GM12878 (cell line): Measurements from ENCODE around the gene ABCC3. TPM values are rescaled to one million over a fixed set of nuclear protein-coding genes. Genes with fewer than 3 reads are reported as not detected.

Source experiments
- CBFB ChIP-seq: IDR thresholded peaks from 2 replicates; pipeline ENCODE4 v1.6.1; 2016; ENCODE audit warnings: antibody characterized with exemption, low read depth
- CEBPB ChIP-seq, 2 experiments: fragments of 150-350 bp in 1 of 2; IDR thresholded peaks; 2 replicates each; pipeline ENCODE4 v1.6.1; 2012 to 2014; ENCODE audit warnings: low read depth in 2 of 2, low read length in 2 of 2, borderline replicate concordance in 1 of 2, inconsistent platforms in 1 of 2
- CHD1 ChIP-seq: IDR thresholded peaks from 2 replicates; pipeline ENCODE4 v1.6.1; 2012; ENCODE audit warnings: low read depth, low read length, improper control_type of control experiment
- DPF2 ChIP-seq: fragments of 450-650 bp; IDR thresholded peaks from 2 replicates; pipeline ENCODE4 v1.6.1; 2017; ENCODE audit warnings: mild to moderate bottlenecking
- EP300 ChIP-seq, 2 experiments: fragments of 150-350 bp in 1 of 2; IDR thresholded peaks; 2 replicates each; pipeline ENCODE4 v1.6.1; 2011 to 2012; ENCODE audit warnings: low read depth in 2 of 2, low read length in 2 of 2, borderline replicate concordance in 1 of 2, improper control_type of control experiment in 1 of 2, inconsistent platforms in 1 of 2; ENCODE audit not compliant: control insufficient read depth in 1 of 2
- EZH2 ChIP-seq: IDR thresholded peaks from 2 replicates; pipeline ENCODE4 v1.6.1; 2012; ENCODE audit warnings: low read depth, mild to moderate bottlenecking, control low read depth, inconsistent platforms, low read length, borderline replicate concordance; ENCODE audit not compliant: control insufficient read depth
- GATAD2B ChIP-seq: fragments of 450-650 bp; conservative IDR thresholded peaks from 2 replicates; pipeline ENCODE4 v1.6.1; 2017; ENCODE audit warnings: low read depth, mild to moderate bottlenecking, moderate library complexity
- JUND ChIP-seq: IDR thresholded peaks from 2 replicates; pipeline ENCODE4 v1.6.1; 2012; ENCODE audit warnings: low read depth, mild to moderate bottlenecking, low read length, improper control_type of control experiment, moderate library complexity
- NFIC ChIP-seq: IDR thresholded peaks from 2 replicates; pipeline ENCODE4 v1.6.1; 2012; ENCODE audit warnings: low read depth, mild to moderate bottlenecking, inconsistent platforms, low read length, moderate library complexity
- POU2F2 ChIP-seq: IDR thresholded peaks from 3 replicates; pipeline ENCODE4 v1.6.1; 2011; ENCODE audit warnings: low read depth, mild to moderate bottlenecking, low read length, borderline replicate concordance
- RBBP5 ChIP-seq: fragments of 200-600 bp; sonication (generic); conservative IDR thresholded peaks from 2 replicates; pipeline ENCODE4 v1.6.1; 2016
- TARDBP ChIP-seq: IDR thresholded peaks from 2 replicates; pipeline ENCODE4 v1.6.1; 2016; ENCODE audit warnings: borderline replicate concordance
- ZZZ3 ChIP-seq: IDR thresholded peaks from 2 replicates; pipeline ENCODE4 v1.6.1; 2011; ENCODE audit warnings: low read depth; ENCODE audit not compliant: control insufficient read depth, insufficient read length
- polyA plus RNA-seq, 11 experiments: library from polyadenylated mRNA; depleted of rRNA in 4 of 11; unstranded in 6 of 11; stranded (reverse) in 5 of 11; fragments of >200 nt; fragmentation: Nextera tagmentation in 4 of 11; fragmentation: Illumina TruSeq in 1 of 11; extraction: Ambion mirVana in 4 of 11; extraction: Trizol in 1 of 11; gene quantifications; 1 replicate in 1 of 11; 2 replicates in 10 of 11; pipeline versions ENCODE4 v1.2.1 to v1.2.3, GENCODE V29; 2011 to 2016; ENCODE audit warnings: inconsistent platforms in 2 of 11, missing spikeins in 2 of 11, low read depth in 1 of 11
- total RNA-seq, 4 experiments: library from RNA; depleted of rRNA in 3 of 4; stranded (reverse); fragments of >200 nt in 3 of 4; fragmentation: Illumina TruSeq in 1 of 4; extraction: Trizol in 1 of 4; gene quantifications; 2 replicates each; pipeline versions ENCODE4 v1.2.1 to v1.2.3, GENCODE V29; 2013 to 2021
- TF ChIP-seq, protein P1 (sequence below): fragments of 450-650 bp; IDR thresholded peaks from 2 replicates; pipeline ENCODE4 v1.6.1; 2017; ENCODE audit warnings: mild to moderate bottlenecking, moderate library complexity
- TF ChIP-seq, protein P2 (sequence below): IDR thresholded peaks from 2 replicates; pipeline ENCODE4 v1.6.1; 2012; ENCODE audit warnings: low read depth, low read length, improper control_type of control experiment
- TF ChIP-seq, protein P3 (sequence below): fragments of 450-650 bp; IDR thresholded peaks from 2 replicates; pipeline ENCODE4 v1.6.1; 2016; ENCODE audit warnings: mild to moderate bottlenecking, moderate library complexity, borderline replicate concordance
- TF ChIP-seq, protein P4 (sequence below): IDR thresholded peaks from 2 replicates; pipeline ENCODE4 v1.6.1; 2011; ENCODE audit warnings: borderline replicate concordance, low read depth, mild to moderate bottlenecking, moderate library complexity, low read length; ENCODE audit not compliant: insufficient read depth, poor library complexity, severe bottlenecking

Gene ABCC3
- total and polyA plus RNA-seq, 10 of the 15 experiments (the other 5 are each of a cell fraction or from before 2014, with no cell fraction given), result 0.21 to 2.3 (median 0.71) TPM; not detected in 6

DNA sequence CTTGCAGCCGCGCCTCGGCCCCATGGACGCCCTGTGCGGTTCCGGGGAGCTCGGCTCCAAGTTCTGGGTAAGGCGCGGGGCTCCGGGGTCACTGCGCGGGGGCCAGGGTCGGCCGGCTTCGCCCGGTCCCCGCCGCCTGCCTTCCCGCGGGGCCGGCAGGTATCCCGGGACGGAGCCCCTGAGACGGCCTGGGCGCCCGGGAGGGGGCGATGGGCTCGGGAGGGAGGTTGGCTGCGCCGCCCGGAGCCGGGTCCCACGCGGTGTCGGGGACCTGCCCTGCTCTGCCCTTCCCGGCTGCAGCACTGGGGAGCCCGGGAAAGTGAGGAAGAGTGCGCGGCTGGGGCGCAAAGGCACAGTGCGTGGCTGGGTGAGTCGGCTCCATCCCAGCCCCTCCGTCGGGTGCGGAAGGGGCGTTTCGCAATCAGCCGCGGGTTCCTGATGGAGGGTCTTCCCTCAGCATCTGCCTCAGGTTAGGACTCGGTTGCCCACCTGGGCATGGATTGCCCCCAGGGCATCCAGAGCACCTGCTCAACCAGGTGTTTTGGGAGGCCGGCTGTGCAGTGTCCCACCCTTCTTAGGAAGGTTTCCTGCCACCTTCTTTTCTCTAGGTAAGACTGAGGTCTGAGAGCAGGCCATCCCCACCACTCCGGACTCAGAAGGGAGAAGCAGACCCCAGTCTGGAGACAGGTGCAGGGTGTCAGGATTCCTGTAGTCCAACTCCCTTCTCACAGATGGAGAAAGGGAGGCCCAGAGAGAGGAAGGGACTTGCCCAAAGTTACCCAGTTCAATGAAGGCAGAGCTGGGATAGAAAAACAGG lies 442 bp downstream of the ABCC3 start (continued):
- TF ChIP-seq NFIC, result no peak
- TF ChIP-seq TARDBP, result no peak
- TF ChIP-seq, protein P1, sequence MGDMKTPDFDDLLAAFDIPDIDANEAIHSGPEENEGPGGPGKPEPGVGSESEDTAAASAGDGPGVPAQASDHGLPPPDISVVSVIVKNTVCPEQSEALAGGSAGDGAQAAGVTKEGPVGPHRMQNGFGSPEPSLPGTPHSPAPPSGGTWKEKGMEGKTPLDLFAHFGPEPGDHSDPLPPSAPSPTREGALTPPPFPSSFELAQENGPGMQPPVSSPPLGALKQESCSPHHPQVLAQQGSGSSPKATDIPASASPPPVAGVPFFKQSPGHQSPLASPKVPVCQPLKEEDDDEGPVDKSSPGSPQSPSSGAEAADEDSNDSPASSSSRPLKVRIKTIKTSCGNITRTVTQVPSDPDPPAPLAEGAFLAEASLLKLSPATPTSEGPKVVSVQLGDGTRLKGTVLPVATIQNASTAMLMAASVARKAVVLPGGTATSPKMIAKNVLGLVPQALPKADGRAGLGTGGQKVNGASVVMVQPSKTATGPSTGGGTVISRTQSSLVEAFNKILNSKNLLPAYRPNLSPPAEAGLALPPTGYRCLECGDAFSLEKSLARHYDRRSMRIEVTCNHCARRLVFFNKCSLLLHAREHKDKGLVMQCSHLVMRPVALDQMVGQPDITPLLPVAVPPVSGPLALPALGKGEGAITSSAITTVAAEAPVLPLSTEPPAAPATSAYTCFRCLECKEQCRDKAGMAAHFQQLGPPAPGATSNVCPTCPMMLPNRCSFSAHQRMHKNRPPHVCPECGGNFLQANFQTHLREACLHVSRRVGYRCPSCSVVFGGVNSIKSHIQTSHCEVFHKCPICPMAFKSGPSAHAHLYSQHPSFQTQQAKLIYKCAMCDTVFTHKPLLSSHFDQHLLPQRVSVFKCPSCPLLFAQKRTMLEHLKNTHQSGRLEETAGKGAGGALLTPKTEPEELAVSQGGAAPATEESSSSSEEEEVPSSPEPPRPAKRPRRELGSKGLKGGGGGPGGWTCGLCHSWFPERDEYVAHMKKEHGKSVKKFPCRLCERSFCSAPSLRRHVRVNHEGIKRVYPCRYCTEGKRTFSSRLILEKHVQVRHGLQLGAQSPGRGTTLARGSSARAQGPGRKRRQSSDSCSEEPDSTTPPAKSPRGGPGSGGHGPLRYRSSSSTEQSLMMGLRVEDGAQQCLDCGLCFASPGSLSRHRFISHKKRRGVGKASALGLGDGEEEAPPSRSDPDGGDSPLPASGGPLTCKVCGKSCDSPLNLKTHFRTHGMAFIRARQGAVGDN, result 0 out of 2 replicates have a peak, but pooled peaks have one; percentile 14
- no peak for TF ChIP-seq JUND
- TF ChIP-seq DPF2, result peak; percentile 47; the same call in 1 of the 2 replicates
- TF ChIP-seq POU2F2, result no peak
- TF ChIP-seq RBBP5, result no peak
- no peak for TF ChIP-seq CHD1
- TF ChIP-seq EP300 (IDR thresholded peaks at IDR 0.05; ENCODE audit: borderline replicate concordance in 1 of 2, control insufficient read depth in 1 of 2, low read depth in 2 of 2, low read length in 2 of 2), result no peak
- TF ChIP-seq GATAD2B, result peak; percentile 79; the same call in 1 of the 2 replicates
- TF ChIP-seq, protein P2, sequence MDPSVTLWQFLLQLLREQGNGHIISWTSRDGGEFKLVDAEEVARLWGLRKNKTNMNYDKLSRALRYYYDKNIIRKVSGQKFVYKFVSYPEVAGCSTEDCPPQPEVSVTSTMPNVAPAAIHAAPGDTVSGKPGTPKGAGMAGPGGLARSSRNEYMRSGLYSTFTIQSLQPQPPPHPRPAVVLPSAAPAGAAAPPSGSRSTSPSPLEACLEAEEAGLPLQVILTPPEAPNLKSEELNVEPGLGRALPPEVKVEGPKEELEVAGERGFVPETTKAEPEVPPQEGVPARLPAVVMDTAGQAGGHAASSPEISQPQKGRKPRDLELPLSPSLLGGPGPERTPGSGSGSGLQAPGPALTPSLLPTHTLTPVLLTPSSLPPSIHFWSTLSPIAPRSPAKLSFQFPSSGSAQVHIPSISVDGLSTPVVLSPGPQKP, result no peak
- no peak for TF ChIP-seq CBFB
- no peak for TF ChIP-seq ZZZ3
- TF ChIP-seq, protein P3, sequence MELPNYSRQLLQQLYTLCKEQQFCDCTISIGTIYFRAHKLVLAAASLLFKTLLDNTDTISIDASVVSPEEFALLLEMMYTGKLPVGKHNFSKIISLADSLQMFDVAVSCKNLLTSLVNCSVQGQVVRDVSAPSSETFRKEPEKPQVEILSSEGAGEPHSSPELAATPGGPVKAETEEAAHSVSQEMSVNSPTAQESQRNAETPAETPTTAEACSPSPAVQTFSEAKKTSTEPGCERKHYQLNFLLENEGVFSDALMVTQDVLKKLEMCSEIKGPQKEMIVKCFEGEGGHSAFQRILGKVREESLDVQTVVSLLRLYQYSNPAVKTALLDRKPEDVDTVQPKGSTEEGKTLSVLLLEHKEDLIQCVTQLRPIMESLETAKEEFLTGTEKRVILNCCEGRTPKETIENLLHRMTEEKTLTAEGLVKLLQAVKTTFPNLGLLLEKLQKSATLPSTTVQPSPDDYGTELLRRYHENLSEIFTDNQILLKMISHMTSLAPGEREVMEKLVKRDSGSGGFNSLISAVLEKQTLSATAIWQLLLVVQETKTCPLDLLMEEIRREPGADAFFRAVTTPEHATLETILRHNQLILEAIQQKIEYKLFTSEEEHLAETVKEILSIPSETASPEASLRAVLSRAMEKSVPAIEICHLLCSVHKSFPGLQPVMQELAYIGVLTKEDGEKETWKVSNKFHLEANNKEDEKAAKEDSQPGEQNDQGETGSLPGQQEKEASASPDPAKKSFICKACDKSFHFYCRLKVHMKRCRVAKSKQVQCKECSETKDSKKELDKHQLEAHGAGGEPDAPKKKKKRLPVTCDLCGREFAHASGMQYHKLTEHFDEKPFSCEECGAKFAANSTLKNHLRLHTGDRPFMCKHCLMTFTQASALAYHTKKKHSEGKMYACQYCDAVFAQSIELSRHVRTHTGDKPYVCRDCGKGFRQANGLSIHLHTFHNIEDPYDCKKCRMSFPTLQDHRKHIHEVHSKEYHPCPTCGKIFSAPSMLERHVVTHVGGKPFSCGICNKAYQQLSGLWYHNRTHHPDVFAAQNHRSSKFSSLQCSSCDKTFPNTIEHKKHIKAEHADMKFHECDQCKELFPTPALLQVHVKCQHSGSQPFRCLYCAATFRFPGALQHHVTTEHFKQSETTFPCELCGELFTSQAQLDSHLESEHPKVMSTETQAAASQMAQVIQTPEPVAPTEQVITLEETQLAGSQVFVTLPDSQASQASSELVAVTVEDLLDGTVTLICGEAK, result no peak
- no peak for TF ChIP-seq CEBPB (IDR thresholded peaks at IDR 0.05; ENCODE audit: borderline replicate concordance in 1 of 2, low read depth in 2 of 2, low read length in 2 of 2)
- TF ChIP-seq, protein P4, sequence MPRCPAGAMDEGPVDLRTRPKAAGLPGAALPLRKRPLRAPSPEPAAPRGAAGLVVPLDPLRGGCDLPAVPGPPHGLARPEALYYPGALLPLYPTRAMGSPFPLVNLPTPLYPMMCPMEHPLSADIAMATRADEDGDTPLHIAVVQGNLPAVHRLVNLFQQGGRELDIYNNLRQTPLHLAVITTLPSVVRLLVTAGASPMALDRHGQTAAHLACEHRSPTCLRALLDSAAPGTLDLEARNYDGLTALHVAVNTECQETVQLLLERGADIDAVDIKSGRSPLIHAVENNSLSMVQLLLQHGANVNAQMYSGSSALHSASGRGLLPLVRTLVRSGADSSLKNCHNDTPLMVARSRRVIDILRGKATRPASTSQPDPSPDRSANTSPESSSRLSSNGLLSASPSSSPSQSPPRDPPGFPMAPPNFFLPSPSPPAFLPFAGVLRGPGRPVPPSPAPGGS, result no peak
- TF ChIP-seq EZH2, result no peak
